ENCODE data around the gene CACNA1D. TPM values are rescaled to one million over a fixed set of nuclear protein-coding genes. Genes with fewer than 3 reads are reported as not detected.

CACNA1D gene
- total RNA-seq, 2 experiments from 2014 or later, result not detected

- no peak for DNase-seq
- ATAC-seq, result no peak
- Mint-ChIP-seq H3K4me1 (ENCODE audit: low read depth) (no peaks in the 10 kb centered on the region), H3K27me3 (peaks cover 12% of the 10 kb centered on the region), H3K4me3 (no peak overlapping the region), H3K27ac (no peak overlapping the region), H3K36me3 (ENCODE audit: low read depth) (no peaks in the 10 kb centered on the region), H3K9me3 (no peaks in the 10 kb centered on the region)
- intact Hi-C loops (cut with micrococcal nuclease), result no loop called here
- TF ChIP-seq CTCF (IDR thresholded peaks at IDR 0.05), result no peak
- ChIA-PET POLR2A (no interaction called here), CTCF (no interaction called here)
Measured at GRCh38 chr3:53483821-53484220, 10.6 kb upstream of the CACNA1D start.

GRCh38 chr3:53484984-53485383 is 9.4 kb upstream of the CACNA1D start:
- Mint-ChIP-seq H3K27me3 (peaks cover 9% of the 10 kb centered on the region), H3K36me3 (ENCODE audit: low read depth) (no peaks in the 10 kb centered on the region), H3K4me1 (ENCODE audit: low read depth) (no peaks in the 10 kb centered on the region), H3K27ac (no peak overlapping the region), H3K9me3 (no peaks in the 10 kb centered on the region), H3K4me3 (no peak overlapping the region)
- DNase-seq (no peak), ATAC-seq (no peak)
- TF ChIP-seq CTCF (IDR thresholded peaks at IDR 0.05), result no peak
- POLR2A ChIA-PET, result no interaction called here
- CTCF ChIA-PET, result no interaction called here
- intact Hi-C loops (cut with micrococcal nuclease), result no loop called here

- Mint-ChIP-seq H3K27ac (no peak overlapping the region), H3K4me1 (ENCODE audit: low read depth) (no peaks in the 10 kb centered on the region), H3K4me3 (no peak overlapping the region), H3K27me3 (peaks cover 10% of the 10 kb centered on the region), H3K36me3 (ENCODE audit: low read depth) (no peaks in the 10 kb centered on the region), H3K9me3 (no peaks in the 10 kb centered on the region)
- intact Hi-C loops (cut with micrococcal nuclease), result no loop called here
- ChIA-PET POLR2A (no interaction called here), CTCF (no interaction called here)
- ATAC-seq, result no peak
- DNase-seq, result no peak
- no peak for TF ChIP-seq CTCF (IDR thresholded peaks at IDR 0.05)
Measured at GRCh38 chr3:53485675-53486403, 8.6 kb upstream of the CACNA1D start.

GRCh38 chr3:53486961-53487654 is 7.3 kb upstream of the CACNA1D start:
- Mint-ChIP-seq H3K27me3 (peaks cover 14% of the 10 kb centered on the region), H3K4me1 (ENCODE audit: low read depth) (no peaks in the 10 kb centered on the region), H3K27ac (no peak overlapping the region), H3K9me3 (no peaks in the 10 kb centered on the region), H3K36me3 (ENCODE audit: low read depth) (no peaks in the 10 kb centered on the region), H3K4me3 (no peak overlapping the region)
- no peak for ATAC-seq
- POLR2A ChIA-PET, result no interaction called here
- CTCF ChIA-PET, result no interaction called here
- DNase-seq, result peak; percentile 5
- intact Hi-C loops (cut with micrococcal nuclease), result no loop called here
- no peak for TF ChIP-seq CTCF (IDR thresholded peaks at IDR 0.05)

- intact Hi-C loops (cut with micrococcal nuclease), result no loop called here
- H3K9me3 Mint-ChIP-seq, result no peaks in the 10 kb centered on the region
- no peak overlapping the region for H3K4me3 Mint-ChIP-seq
- no peaks in the 10 kb centered on the region for H3K36me3 Mint-ChIP-seq (ENCODE audit: low read depth)
- peaks cover 3% of the 10 kb centered on the region for H3K4me1 Mint-ChIP-seq (ENCODE audit: low read depth)
- H3K27ac Mint-ChIP-seq, result no peak overlapping the region
- no peak for TF ChIP-seq CTCF (IDR thresholded peaks at IDR 0.05)
- H3K27me3 Mint-ChIP-seq, result peaks cover 26% of the 10 kb centered on the region
- no peak for ATAC-seq
- ChIA-PET CTCF (no interaction called here), POLR2A (no interaction called here)
- no peak for DNase-seq
Measured at GRCh38 chr3:53489386-53489785, 5.0 kb upstream of the CACNA1D start.

All from activated CD8-positive, alpha-beta T cell treated with anti-CD3 and anti-CD28 coated beads for 36 hours (primary cell).